Measurements from ENCODE around the gene SLC25A40.
"Not testable (repeated sequence)": the region's sequence is repeated elsewhere in the genome, so short reads cannot be mapped to it uniquely, and the experiment has no call there.

SLC25A40 gene

GRCh38 chr7:87833130-87833529 is 43.0 kb downstream of the SLC25A40 start:
- Mint-ChIP-seq H3K9me3 (ENCODE audit: low read depth) (no peaks in the 10 kb centered on the region), H3K27ac (no peak overlapping the region), H3K4me3 (no peak overlapping the region), H3K4me1 (ENCODE audit: low read depth) (no peaks in the 10 kb centered on the region), H3K36me3 (peaks cover 8% of the 10 kb centered on the region), H3K27me3 (no peaks in the 10 kb centered on the region)

- H3K27me3 Mint-ChIP-seq = no peaks in the 10 kb centered on the region
- H3K4me3 Mint-ChIP-seq = no peak overlapping the region
- no peaks in the 10 kb centered on the region for H3K4me1 Mint-ChIP-seq (ENCODE audit: low read depth)
- H3K36me3 Mint-ChIP-seq = peaks cover 8% of the 10 kb centered on the region
- H3K9me3 Mint-ChIP-seq (ENCODE audit: low read depth) = peaks cover 4% of the 10 kb centered on the region
- peak overlapping the region; percentile 41 for H3K27ac Mint-ChIP-seq
Observed at GRCh38 chr7:87831097-87831496, 45.1 kb downstream of the SLC25A40 start.

DNA sequence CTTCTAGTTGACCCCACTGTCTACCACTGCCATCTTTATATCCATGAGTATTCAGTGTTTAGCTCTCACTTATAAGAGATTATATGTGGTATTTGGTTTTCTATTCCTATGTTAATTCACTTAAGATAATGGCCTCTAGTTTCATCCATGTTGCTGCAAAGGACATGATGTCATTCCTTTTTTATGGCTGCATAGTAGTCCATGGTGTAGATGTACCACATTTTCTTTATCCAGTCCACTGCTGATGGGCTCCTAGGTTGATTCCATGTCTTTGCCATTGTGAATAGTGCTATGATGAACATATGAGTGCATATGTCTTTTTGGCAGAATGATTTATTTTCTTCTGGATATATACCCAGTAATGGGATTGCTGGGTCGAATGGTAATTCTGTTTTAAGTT is 47.8 kb downstream of the SLC25A40 start:
- not testable (repeated sequence) for H3K27me3 Mint-ChIP-seq; H3K4me3 Mint-ChIP-seq; H3K4me1 Mint-ChIP-seq (ENCODE audit: low read depth); H3K27ac Mint-ChIP-seq; H3K36me3 Mint-ChIP-seq; H3K9me3 Mint-ChIP-seq (ENCODE audit: low read depth)

DNA sequence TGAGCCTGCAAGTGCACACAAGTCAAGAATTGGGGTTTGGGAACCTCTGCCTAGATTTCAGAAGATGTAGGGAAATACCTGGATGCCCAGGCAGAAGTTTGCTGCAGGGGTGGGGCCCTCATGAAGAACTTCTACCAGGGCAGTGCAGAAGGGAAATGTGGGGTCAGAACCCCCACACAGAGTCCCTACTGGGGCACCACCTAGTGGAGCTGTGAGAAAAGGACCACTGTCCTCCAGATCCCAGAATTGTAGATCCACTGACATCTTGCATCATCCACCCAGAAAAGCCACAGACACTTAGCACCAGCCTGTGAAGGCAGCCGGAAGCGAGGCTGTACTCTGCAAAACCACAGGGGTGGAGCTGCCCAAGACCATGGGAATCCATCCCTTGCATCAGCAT is 50.8 kb downstream of the SLC25A40 start:
- H3K27me3 Mint-ChIP-seq; H3K27ac Mint-ChIP-seq; H3K36me3 Mint-ChIP-seq; H3K4me3 Mint-ChIP-seq; H3K4me1 Mint-ChIP-seq (ENCODE audit: low read depth); H3K9me3 Mint-ChIP-seq (ENCODE audit: low read depth): not testable (repeated sequence)

DNA sequence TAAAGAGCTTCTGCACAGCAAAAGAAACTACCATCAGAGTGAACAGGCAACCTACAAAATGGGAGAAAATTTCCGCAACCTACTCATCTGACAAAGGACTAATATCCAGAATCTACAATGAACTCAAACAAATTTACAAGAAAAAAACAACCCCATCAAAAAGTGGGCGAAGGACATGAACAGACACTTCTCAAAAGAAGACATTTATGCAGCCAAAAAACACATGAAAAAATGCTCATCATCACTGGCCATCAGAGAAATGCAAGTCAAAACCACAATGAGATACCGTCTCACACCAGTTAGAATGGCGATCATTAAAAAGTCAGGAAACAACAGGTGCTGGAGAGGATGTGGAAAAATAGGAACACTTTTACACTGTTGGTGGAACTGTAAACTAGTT is 54.1 kb downstream of the SLC25A40 start:
- not testable (repeated sequence) for H3K36me3 Mint-ChIP-seq; H3K9me3 Mint-ChIP-seq (ENCODE audit: low read depth); H3K27me3 Mint-ChIP-seq; H3K4me1 Mint-ChIP-seq (ENCODE audit: low read depth); H3K4me3 Mint-ChIP-seq; H3K27ac Mint-ChIP-seq

DNA sequence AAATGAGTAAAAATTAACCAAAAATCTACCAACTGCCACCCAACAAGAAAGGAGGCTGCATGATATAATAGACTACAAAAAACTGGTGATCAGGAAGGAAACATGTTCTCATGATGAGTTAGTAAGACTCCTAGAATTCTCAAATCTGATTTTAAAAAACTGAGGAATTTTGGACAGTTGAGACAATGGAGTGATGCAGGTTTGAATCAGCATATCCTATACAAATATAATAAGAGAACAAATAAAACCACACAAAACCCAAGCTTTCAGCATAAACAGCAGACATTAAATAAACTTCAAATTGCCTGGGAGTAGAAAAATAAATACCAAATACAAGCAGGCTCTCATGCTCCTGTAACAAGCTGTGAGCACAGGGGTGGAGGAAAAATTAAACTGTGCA is 57.8 kb downstream of the SLC25A40 start:
- Mint-ChIP-seq H3K4me3 (no peak overlapping the region), H3K36me3 (peaks cover 7% of the 10 kb centered on the region), H3K27me3 (no peaks in the 10 kb centered on the region), H3K27ac (no peak overlapping the region), H3K9me3 (ENCODE audit: low read depth) (no peaks in the 10 kb centered on the region), H3K4me1 (ENCODE audit: low read depth) (peaks cover 3% of the 10 kb centered on the region)

GRCh38 chr7:87816389-87816788 is 59.8 kb downstream of the SLC25A40 start:
- no peaks in the 10 kb centered on the region for H3K27me3 Mint-ChIP-seq
- H3K4me3 Mint-ChIP-seq = no peak overlapping the region
- H3K9me3 Mint-ChIP-seq (ENCODE audit: low read depth) = no peaks in the 10 kb centered on the region
- H3K4me1 Mint-ChIP-seq (ENCODE audit: low read depth) = peaks cover 3% of the 10 kb centered on the region
- H3K36me3 Mint-ChIP-seq = peaks cover 7% of the 10 kb centered on the region
- H3K27ac Mint-ChIP-seq = no peak overlapping the region

DNA sequence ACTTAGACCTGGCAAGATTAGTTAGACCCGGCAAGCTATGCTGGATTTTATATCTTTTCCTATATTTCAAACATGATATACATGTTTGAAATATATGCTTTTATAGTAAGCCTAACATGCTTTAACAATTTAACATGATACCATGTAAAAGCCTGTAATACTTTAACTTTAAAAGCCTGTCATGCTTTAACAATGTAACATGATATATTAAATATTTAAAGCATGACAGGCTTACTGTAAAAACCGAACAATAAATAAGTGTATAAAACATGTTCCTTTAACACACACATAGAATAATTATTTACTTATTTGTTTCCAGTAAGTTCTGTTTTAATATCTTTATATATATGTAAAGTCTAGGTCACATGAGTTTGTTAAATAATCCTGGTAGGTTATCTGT is 65.4 kb downstream of the SLC25A40 start:
- no peaks in the 10 kb centered on the region for H3K4me1 Mint-ChIP-seq (ENCODE audit: low read depth)
- no peaks in the 10 kb centered on the region for H3K27me3 Mint-ChIP-seq
- H3K36me3 Mint-ChIP-seq = no peaks in the 10 kb centered on the region
- no peaks in the 10 kb centered on the region for H3K9me3 Mint-ChIP-seq (ENCODE audit: low read depth)
- H3K27ac Mint-ChIP-seq = no peak overlapping the region
- no peak overlapping the region for H3K4me3 Mint-ChIP-seq

DNA sequence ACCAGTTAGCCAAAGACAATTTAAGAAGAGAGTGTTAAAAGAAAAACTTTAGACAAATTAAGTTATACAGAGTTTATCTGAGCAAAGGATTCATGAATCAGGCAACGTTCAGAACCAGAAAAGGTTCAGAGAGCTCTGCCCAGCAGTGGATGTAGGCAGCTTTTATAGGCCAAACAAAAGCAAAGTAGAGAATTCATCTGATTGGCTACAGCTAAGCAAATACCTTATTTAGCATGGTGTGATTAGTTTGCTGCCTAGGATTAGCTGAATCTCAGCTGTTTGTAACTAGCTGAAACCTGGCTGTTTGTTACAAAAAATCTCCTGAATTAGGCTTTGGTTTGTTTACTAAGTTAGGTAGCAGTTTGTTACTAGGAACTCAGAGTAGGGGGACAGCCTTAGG is 66.0 kb downstream of the SLC25A40 start:
- H3K4me1 Mint-ChIP-seq (ENCODE audit: low read depth) = no peaks in the 10 kb centered on the region
- no peaks in the 10 kb centered on the region for H3K9me3 Mint-ChIP-seq (ENCODE audit: low read depth)
- no peaks in the 10 kb centered on the region for H3K27me3 Mint-ChIP-seq
- no peak overlapping the region for H3K27ac Mint-ChIP-seq
- no peaks in the 10 kb centered on the region for H3K36me3 Mint-ChIP-seq
- no peak overlapping the region for H3K4me3 Mint-ChIP-seq

GRCh38 chr7:87806150-87806549 is 70.0 kb downstream of the SLC25A40 start:
- no peak overlapping the region for H3K27ac Mint-ChIP-seq
- H3K4me1 Mint-ChIP-seq (ENCODE audit: low read depth) = no peaks in the 10 kb centered on the region
- no peaks in the 10 kb centered on the region for H3K9me3 Mint-ChIP-seq (ENCODE audit: low read depth)
- H3K27me3 Mint-ChIP-seq = no peaks in the 10 kb centered on the region
- H3K36me3 Mint-ChIP-seq = no peaks in the 10 kb centered on the region
- H3K4me3 Mint-ChIP-seq = no peak overlapping the region

DNA sequence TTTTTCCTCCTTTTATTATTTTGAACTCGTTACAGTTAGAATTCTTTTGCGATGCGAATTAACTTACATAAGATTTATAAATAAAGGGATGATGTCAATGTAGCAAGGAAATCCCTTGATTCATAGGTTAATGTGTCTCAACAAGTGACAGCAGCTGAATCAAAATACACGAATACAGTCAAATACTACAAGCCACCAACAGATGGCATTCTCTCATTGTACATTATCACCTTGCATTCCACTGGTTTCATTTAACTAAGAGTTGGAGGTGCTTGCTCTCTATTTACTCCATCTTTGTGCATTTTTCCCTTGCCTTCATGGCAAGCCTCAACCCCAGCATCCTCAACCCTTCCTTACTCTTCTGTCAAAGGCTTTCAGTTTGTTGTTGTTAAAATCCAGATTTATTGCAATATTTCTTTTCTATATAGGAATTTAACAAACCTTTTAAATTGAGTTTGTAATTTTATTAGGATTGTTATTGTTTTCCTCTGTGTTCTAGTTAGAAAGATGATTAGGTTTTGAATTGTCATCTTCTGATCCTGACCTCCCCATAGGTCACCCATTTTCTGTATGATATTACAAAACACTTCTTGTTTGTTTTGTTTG is 78.3 kb downstream of the SLC25A40 start:
- Mint-ChIP-seq H3K27ac (no peak overlapping the region), H3K36me3 (no peaks in the 10 kb centered on the region), H3K4me1 (ENCODE audit: low read depth) (no peaks in the 10 kb centered on the region), H3K4me3 (no peak overlapping the region), H3K27me3 (no peaks in the 10 kb centered on the region), H3K9me3 (ENCODE audit: low read depth) (no peaks in the 10 kb centered on the region)

- Mint-ChIP-seq H3K4me3 (no peak overlapping the region), H3K9me3 (ENCODE audit: low read depth) (no peaks in the 10 kb centered on the region), H3K27me3 (no peaks in the 10 kb centered on the region), H3K27ac (no peak overlapping the region), H3K4me1 (ENCODE audit: low read depth) (no peaks in the 10 kb centered on the region), H3K36me3 (no peaks in the 10 kb centered on the region)
Observed at GRCh38 chr7:87797395-87797794, 78.8 kb downstream of the SLC25A40 start.

DNA sequence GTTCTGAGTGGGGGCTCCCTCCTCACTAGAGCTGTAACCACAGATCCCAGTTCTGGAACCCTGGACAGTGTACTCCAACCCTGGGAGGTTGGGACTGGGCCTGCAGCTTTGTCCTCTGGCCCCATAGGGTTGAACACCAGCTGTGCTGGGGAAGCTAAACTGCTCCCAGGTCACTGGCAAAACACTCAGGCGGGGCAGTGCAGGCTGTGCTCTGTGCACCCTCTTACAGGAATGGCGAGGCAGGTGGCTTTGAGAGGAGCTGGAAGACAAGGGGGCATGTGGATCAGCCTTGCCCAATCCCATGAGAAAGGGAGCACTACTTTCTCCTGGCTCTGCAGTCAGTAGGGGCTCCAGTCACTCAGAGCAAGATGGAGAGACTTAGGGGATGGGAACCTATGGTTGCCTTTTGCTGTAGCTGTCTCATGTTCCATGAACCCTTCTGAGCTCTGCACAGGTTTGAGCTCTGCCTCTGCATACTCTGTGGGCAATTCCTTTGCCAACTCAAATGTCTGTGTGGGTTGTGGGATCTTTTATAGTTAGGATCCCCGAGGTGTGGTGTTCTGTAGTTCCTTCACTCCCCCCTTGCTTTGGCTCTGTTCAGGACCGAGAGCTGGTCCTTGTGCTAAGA is 90.7 kb downstream of the SLC25A40 start:
- Mint-ChIP-seq H3K27me3 (no peaks in the 10 kb centered on the region), H3K9me3 (ENCODE audit: low read depth) (no peaks in the 10 kb centered on the region), H3K27ac (no peak overlapping the region), H3K4me3 (no peak overlapping the region), H3K36me3 (no peaks in the 10 kb centered on the region), H3K4me1 (ENCODE audit: low read depth) (no peaks in the 10 kb centered on the region)

DNA sequence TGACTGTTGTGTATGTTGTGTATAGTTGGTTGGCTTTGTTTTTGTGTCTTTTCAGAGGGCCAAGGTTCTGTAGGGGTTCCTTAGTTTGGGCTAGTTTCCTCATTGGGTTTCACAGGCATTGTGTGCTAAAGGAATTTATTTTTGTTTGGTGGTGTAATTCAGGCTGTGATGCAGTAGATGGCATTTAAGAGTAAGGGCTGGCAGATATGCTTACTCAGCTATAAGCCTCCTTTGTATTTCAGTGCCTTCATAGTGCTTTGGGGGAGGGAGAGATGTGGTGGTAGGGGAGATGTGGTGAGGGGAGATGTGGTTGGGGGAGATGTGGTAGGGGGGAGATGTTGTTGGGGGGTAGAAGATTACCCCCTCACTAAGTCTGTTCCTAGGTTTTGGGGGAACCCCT is 91.7 kb downstream of the SLC25A40 start:
- Mint-ChIP-seq H3K4me1 (ENCODE audit: low read depth) (no peaks in the 10 kb centered on the region), H3K27ac (no peak overlapping the region), H3K27me3 (no peaks in the 10 kb centered on the region), H3K9me3 (ENCODE audit: low read depth) (no peaks in the 10 kb centered on the region), H3K4me3 (no peak overlapping the region), H3K36me3 (no peaks in the 10 kb centered on the region)

All from activated naive CD8-positive, alpha-beta T cell (primary cell).